HG03045 (cell line): ENCODE data around the gene COQ8A.

ENCODE experiments used
- ATAC-seq: cut with Tn5 transposase; IDR thresholded peaks from one replicate; pipeline ENCODE4 v1.9.1; 2021; ENCODE audit warnings: mild to moderate bottlenecking, moderate library complexity; ENCODE audit not compliant: unreplicated experiment

COQ8A gene

DNA sequence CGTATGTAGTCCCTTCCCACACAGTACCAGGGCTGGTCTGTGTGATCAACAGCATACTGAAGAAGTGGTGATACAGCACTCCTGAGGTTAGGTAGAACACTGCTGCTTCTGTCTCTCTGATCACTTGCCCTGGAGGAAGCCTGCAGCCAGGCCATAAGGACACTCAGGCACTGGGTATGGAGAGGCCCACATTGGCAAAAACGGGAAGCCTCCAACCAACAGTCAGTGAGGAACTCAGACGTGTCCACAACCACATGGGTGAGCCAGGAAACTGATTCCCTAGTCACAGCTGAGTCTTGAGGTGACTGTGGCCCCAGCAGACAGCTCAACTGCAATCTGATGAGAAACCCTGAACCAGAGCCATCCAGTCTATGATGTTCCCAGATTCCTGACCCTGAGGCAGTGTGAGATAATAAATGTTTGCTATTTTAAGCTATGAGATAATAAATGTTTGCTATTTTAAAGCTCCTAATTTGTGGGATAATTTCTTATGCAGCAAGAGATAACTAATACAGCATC is 62.5 kb downstream of the COQ8A start:
- no peak for ATAC-seq

DNA sequence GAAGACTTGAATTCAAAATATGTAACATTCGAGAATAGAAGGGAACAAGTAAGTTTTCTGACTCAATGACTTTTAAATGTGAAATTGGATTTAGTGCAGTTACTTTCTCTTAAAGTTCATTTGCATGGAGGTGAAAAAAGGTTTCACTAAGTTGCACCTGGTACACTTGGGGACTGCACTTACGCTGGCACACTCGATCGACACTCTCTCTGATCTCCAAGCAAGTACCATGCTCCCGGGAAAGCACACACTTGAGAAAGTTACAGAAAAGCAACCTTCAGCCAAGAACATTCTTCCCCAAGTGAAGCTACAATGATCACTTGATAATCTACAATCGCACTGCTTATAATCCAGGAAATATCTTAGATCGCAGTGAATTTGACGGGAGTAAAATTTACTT is 63.1 kb downstream of the COQ8A start:
- ATAC-seq: no peak

DNA sequence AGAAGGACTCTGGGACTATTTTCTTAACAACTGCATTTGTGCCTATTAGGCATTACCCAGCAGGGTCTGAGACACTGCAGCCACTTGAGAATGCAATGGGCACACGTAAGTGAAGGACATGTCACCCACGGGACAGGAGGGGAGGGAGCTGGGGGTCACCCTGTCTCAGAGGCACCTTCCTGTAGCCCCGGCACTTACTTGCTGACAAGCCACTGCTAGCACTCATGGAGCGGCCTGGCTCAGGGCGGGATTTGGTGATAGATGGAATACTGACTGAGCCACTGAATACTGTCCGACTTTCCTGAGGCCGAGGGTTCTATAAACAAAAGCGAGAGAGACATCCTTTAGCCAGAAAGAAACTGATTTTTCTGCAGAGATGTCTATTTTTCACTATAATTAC is 64.7 kb downstream of the COQ8A start:
- no peak for ATAC-seq

DNA sequence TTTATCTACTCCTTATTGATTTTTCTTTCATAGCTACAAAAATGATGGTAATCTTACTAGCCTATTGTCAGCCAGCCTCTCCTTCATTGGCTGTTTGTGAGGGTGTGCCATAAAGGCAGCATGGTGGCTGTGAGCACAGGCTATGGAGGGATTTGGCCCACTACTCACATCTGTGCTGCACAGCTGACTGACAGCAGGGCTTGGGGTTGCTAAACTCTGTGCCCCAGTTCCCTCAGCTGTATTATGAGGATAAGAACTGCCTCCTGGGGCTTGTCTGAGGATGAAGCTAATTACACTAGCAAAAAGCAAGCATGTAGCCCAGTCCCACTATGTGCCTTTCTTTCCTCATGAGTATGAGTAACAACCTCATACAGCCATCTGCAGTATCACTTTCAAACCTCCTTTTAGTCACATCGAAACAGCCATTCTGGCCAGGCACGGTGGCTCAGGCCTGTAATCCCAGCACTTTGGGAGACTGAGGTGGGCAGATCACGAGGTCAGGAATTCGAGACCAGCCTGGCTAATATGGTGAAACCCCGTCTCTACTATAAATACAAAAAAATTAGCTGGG is 66.2 kb downstream of the COQ8A start:
- ATAC-seq: no peak

DNA sequence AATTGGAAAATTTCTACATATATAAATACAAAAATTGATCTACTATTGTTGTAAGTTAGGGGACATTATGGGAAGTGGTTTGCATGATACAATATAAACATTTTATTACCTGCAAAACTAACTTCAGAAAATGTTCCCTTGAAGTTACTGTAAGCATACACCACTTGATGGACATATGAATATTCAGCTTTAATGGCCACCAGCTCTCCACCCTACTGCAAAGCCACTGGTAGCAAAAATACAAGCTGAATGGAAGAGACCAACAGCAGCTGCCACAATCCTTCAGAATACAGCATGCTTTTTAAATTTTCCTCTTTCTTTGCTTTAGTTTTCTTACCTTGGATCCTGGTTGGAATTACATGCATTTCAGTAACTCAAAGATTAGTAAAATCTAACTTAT is 69.8 kb downstream of the COQ8A start:
- ATAC-seq: no peak

DNA sequence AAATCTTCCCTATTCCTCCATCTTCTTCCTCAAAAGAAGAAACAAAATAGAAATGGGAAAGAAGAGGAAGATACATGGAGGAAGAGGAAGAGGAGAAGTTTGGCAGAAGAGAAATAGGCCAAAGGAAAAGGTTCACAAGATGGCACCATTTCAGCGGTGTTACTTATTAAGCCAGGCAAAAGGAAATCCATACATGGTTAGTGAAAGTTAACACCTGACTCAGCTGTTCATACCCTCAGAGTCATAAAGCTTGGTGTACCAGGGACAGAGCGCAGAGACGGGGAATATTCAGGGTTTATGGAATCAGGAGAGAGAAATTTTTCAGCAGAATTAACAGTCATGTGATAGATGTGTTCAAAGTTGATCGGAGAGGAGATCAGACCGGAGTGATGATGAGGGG is 70.6 kb downstream of the COQ8A start:
- ATAC-seq: no peak

DNA sequence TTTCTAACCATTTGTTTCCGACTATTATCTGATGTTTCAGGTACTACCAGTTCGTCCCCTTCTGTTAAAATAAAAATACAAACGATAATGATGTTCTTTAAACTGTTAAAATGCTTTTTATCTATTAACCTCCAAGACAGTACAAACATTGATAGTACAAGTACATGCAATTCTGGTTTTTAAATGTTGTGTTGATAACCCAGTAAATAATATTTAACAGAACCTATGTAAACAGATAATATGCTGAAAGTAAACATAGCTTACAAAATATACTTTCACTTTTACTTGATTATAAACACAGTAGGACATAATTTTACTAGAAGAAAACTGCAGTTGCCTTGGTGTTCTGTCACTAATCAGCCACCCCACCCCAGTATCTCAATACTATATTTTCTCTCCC is 76.9 kb downstream of the COQ8A start:
- ATAC-seq: no peak

DNA sequence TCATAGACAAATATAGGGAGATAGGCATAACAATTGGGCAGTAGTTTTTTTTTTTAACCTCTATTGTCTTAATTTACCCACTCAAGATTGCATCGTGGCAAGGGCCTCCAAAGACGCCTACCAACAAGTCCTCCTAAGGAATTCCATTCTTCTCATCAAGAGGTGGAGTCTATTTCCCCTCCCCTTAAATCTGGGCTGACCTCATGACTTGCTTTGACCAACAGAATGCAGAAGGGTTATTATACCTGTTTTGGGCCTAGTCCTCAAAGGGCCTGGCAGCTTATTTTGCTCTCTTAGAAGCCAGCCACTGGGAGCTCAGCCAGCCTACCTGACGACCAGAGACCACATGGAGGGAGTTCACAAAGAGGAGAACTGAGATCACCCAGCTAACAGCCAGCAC is 92.3 kb downstream of the COQ8A start:
- ATAC-seq: no peak

DNA sequence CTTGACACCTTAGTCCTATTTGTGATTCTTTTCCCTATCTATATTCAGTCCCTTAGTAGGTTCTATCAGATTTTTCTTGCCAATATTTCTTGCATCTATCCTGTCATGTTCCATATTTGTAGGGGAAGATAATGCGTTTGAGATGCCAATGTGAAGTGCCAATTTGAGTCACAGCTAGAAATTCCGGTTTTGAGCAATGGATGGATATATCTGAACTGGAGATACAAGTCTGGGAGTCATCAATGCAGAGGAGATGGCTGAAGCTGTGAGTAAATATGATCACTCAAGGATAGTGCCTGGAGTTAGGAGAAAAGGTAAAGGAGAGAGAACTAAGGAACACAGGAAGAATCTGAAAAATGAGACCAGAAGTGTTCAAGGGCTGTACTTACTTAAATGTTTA is 93.8 kb downstream of the COQ8A start:
- ATAC-seq: no peak

DNA sequence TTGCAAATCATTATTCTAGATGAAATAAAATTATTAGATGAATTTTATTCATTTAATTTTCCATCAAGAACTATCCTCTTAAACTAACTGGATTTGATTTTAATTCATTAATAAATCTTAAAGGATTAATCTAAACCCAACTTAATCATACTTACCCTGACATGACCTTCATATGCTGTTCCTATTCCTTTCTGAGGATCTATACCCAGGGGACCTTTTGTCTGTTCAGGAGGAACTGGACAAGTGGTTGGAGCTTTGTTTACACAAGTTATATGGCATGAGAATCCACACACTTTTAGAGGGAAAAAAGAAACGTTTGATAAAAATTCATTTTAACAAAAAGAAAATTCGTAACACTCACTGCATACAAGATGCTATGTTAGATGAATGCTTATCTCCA is 95.2 kb downstream of the COQ8A start:
- ATAC-seq: no peak

DNA sequence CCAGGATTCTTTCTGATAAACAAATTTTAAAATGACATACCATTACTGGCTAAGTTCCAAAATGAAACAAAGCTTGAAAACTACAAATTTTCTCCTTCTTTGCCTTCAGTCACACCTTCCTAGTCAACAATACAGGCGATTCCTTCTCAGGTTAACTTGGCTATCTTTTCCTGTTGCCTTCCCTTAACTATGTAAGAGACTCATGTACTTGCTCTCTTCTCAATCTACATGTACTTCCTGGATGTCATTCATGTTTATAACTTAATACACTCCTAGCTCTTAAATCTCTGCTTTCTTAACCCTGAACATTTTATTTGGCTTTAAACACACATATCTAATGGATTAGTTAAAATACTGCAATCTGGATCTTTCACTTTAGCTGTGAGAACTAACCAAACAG is 97.0 kb downstream of the COQ8A start:
- no peak for ATAC-seq
